Activated CD4-positive, alpha-beta T cell treated with anti-CD3 and anti-CD28 coated beads for 36 hours (primary cell): Measurements from ENCODE around the gene COL4A2. TPM values are rescaled to one million over a fixed set of nuclear protein-coding genes. Genes with fewer than 3 reads are reported as not detected.
"Not testable (repeated sequence)": the region's sequence is repeated elsewhere in the genome, so short reads cannot be mapped to it uniquely, and the experiment has no call there.

Experiments used
- ATAC-seq: fragments of 200-7000 bp; cut with Tn5 transposase; one replicate; pipeline ENCODE4 v1.10.0; 2021; ENCODE audit warnings: mild to moderate bottlenecking, moderate library complexity
- CTCF ChIA-PET: fragments of 350-600 bp; sonication (Branson Sonifier 250); formaldehyde crosslinking; loops from one replicate; lab custom pipeline; 2021; ENCODE audit warnings: antibody characterized with exemption; lab: Charles Lee
- POLR2A ChIA-PET: fragments of 350-600 bp; sonication (Branson Sonifier 250); formaldehyde crosslinking; loops from one replicate; lab custom pipeline; 2021; ENCODE audit warnings: antibody characterized with exemption, inconsistent platforms; lab: Charles Lee
- DNase-seq: peaks from one replicate; pipeline ENCODE4 v3.0.0-alpha.2; 2020
- H3K27ac Mint-ChIP-seq: one replicate; pipeline ENCODE4 v1.8.0; 2021; ENCODE audit warnings: mixed read lengths
- H3K27me3 Mint-ChIP-seq: one replicate; pipeline ENCODE4 v1.8.0; 2021; ENCODE audit warnings: mixed read lengths
- H3K36me3 Mint-ChIP-seq: one replicate; pipeline ENCODE4 v1.8.0; 2021; ENCODE audit warnings: low read depth, mixed read lengths
- H3K4me1 Mint-ChIP-seq: one replicate; pipeline ENCODE4 v1.8.0; 2021; ENCODE audit warnings: mixed read lengths
- H3K4me3 Mint-ChIP-seq: one replicate; pipeline ENCODE4 v1.8.0; 2021; ENCODE audit warnings: mild to moderate bottlenecking, moderate library complexity, mixed read lengths
- H3K9me3 Mint-ChIP-seq: one replicate; pipeline ENCODE4 v1.8.0; 2021; ENCODE audit warnings: low read depth, mixed read lengths
- intact Hi-C, 2 experiments: fragments of 100-400 bp; cut with DNase I in 1 of 2; cut with micrococcal nuclease in 1 of 2; formaldehyde crosslinking; loops; one replicate each; pipeline versions ENCODE4 v1.14.2 to v1.15.1; 2022 to 2024; cut with DNase I, micrococcal nuclease
- total RNA-seq, 2 experiments: library from RNA; stranded (reverse); gene quantifications; one replicate each; pipeline ENCODE4 v1.2.3, GENCODE V29; 2021

The COL4A2 gene
- total RNA-seq, 2 experiments from 2014 or later, result not detected

DNA sequence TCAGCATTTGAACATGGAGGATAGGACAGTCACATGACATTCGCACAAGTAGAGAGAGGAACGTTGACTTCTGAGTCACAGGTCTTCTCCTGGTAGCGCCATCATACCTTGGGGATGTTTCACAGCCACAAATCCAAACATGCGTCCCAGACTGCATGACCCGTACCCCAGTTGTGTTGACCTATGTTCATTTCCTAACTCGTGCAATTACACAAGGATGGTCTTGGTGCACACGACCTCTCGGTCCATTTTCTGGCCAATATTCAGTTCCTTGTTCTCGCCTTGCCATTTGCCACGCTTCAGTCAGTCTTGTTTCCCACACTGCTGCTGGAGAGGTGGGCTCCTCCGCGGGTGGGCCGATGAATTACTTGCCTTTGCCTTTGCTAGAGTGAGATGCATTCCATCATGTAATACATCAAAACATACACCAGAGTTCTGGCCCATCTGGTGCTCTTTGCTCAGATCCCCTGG, 87.3 kb downstream of the COL4A2 start:
- ATAC-seq, result no peak
- Mint-ChIP-seq H3K27me3 (peaks cover 71% of the 10 kb centered on the region), H3K27ac (no peak overlapping the region), H3K9me3 (peaks cover 1% of the 10 kb centered on the region), H3K4me1 (no peaks in the 10 kb centered on the region), H3K4me3 (no peak overlapping the region), H3K36me3 (no peaks in the 10 kb centered on the region)
- ChIA-PET CTCF (no interaction called here), POLR2A (no interaction called here)
- no peak for DNase-seq
- intact Hi-C loops, result no loop called here

DNA sequence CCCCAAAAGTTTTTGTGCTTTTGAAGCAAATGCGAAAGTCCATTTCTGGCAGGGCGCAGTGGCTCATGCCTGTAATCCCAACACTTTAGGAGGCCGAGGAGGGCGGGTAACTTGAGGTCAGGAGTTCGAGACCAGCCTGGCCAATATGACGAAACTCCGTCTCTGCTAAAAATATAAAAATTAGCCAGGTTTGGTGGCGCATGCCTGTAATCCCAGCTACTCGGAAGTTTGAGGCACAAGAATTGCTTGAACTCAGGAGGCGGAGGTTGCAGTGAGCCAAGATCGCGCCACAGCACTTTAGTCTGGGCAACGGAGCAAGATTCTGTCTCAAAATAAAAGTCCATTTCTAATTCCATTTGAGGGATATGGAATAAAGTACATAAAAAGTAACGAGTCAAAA, 88.5 kb downstream of the COL4A2 start:
- intact Hi-C loops, ATAC-seq, CTCF ChIA-PET, H3K9me3 Mint-ChIP-seq, H3K27ac Mint-ChIP-seq, H3K4me3 Mint-ChIP-seq, H3K36me3 Mint-ChIP-seq, H3K4me1 Mint-ChIP-seq, DNase-seq, POLR2A ChIA-PET: not testable (repeated sequence)
- H3K27me3 Mint-ChIP-seq, result peaks cover 76% of the 10 kb centered on the region

DNA sequence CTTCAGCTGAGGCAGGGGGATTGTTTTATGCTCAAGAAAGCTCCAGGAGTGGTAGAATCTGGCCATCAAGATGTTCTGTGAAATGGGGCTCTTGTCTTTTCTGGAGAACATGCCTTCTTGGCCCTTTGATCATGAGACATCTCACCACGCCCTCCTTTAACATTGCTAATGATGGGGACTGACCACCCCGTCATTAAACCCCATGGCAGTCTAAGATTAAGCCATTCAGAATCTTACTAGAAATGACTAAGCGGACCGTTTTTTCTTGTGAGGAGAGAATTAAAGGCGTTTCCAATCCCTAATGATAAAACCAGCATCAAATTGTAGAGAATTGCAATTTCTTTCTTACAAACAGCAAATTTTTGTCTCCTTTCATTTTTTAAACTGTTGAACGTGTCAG, 89.4 kb downstream of the COL4A2 start:
- Mint-ChIP-seq H3K4me3 (no peak overlapping the region), H3K9me3 (no peaks in the 10 kb centered on the region), H3K4me1 (no peaks in the 10 kb centered on the region), H3K36me3 (no peaks in the 10 kb centered on the region), H3K27me3 (peaks cover 75% of the 10 kb centered on the region), H3K27ac (no peak overlapping the region)
- ATAC-seq (no peak), DNase-seq (no peak)
- POLR2A ChIA-PET, result no interaction called here
- intact Hi-C loops, result no loop called here
- CTCF ChIA-PET, result no interaction called here

DNA sequence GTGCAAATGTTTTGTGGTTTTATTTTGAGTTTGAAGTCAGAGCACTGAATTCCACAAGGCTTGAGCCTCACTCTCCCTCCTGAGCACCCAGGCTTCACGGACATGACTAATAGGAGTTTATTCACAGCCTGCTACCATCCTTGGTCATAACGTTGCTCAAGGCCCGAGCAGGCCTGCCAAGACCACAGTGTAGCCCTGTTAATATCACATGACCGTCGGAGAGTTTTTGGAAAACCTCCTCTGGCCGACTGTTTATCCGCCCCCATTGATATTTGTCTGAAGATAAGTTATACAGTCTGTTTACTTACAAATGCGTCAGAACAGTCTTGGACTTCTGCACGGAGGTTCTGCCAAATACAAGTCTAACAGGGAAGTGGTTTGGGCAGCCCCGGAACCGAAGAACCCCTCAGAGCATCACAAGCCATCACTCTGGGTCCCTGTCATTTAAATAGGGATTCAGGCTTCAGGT, 89.9 kb downstream of the COL4A2 start:
- no peaks in the 10 kb centered on the region for H3K36me3 Mint-ChIP-seq
- H3K27ac Mint-ChIP-seq, result no peak overlapping the region
- POLR2A ChIA-PET, result no interaction called here
- H3K4me1 Mint-ChIP-seq, result no peaks in the 10 kb centered on the region
- no peak overlapping the region for H3K4me3 Mint-ChIP-seq
- H3K27me3 Mint-ChIP-seq, result peaks cover 74% of the 10 kb centered on the region
- no peaks in the 10 kb centered on the region for H3K9me3 Mint-ChIP-seq
- intact Hi-C loops, result no loop called here
- ATAC-seq (no peak), DNase-seq (no peak)
- CTCF ChIA-PET, result no interaction called here

DNA sequence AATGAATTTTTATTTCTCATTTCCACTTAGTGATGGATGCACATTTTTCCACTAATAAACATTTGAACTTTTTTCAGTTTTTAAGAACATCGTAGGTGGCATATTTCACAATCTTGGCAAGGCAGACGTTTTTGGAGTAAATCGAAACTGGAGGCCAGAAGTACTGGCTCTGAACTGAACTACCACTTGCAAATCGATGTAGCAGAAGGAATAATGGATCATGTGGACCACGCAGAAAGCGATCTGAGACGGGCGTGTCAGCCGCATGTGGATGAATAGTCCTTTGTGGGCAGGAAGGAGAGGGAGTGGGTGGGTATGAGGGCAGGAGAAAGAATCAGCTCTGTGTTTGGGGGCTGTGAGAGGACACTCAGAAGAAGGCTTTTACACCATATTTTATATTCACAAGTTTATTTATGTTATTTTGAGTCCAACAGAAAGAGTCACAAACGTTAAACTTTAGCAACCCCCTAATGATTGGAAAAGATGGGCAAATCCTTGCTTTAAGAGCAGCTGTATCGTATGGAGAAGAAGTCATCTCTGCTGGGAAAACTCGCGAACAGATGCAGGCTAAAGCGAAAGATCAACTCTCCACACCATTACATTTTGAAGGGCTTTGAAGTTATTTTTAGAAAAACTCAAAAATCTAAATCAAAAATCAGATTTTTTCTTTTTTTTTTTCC, 90.5 kb downstream of the COL4A2 start:
- POLR2A ChIA-PET, result no interaction called here
- intact Hi-C loops, result no loop called here
- CTCF ChIA-PET, result no interaction called here
- H3K9me3 Mint-ChIP-seq, result no peaks in the 10 kb centered on the region
- no peak overlapping the region for H3K4me3 Mint-ChIP-seq
- DNase-seq (no peak), ATAC-seq (no peak)
- no peak overlapping the region for H3K27ac Mint-ChIP-seq
- H3K36me3 Mint-ChIP-seq, result no peaks in the 10 kb centered on the region
- no peaks in the 10 kb centered on the region for H3K4me1 Mint-ChIP-seq
- H3K27me3 Mint-ChIP-seq, result peaks cover 74% of the 10 kb centered on the region

DNA sequence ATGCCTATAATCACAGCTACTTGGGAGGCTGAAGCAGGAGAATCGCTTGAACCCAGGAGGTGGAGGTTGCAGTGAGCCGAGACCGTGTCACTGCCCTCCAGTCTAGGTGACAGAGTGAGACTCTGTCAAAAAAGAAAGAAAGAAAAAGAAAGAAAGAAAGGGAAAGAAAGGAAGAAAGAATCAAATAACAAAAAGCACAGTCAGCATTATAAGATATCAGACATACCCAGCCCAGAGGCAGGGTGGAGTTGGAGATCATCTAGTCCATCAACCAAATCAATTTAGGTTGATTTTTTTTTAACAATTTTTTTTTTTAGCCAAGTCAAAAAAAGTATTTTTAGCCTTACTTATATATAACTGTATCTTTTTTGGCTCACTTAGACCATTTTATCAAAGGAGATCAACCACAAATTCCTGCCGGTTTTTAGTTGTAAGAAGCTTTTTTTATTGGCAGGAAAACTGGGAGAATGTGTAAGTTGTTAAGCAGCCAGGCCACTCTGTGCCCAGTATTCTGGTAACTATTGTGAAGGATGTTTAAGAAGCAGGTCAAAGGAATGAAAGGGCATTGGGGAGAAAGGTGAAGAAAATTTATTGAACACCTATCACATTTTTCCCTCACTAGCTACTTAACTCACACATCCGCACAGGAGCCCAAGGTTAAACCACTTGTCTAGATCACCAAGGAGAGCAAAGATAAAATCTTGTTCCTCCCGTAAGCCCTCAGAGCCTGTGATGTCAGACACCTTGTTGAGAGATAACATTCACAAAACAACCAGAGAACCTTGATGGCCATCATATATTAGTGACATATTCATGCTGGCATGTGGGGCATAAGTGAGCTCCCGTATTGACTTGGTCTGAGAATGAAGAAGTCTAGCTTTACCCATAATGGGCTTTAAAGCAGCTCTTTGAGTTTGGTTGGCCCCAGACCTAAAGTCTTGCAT, 91.8 kb downstream of the COL4A2 start:
- DNase-seq (no peak), ATAC-seq (no peak)
- ChIA-PET POLR2A (no interaction called here), CTCF (no interaction called here)
- H3K4me3 Mint-ChIP-seq, result no peak overlapping the region
- H3K27ac Mint-ChIP-seq, result no peak overlapping the region
- no peaks in the 10 kb centered on the region for H3K9me3 Mint-ChIP-seq
- H3K36me3 Mint-ChIP-seq, result no peaks in the 10 kb centered on the region
- no peaks in the 10 kb centered on the region for H3K4me1 Mint-ChIP-seq
- H3K27me3 Mint-ChIP-seq, result peaks cover 81% of the 10 kb centered on the region
- intact Hi-C loops, result no loop called here

DNA sequence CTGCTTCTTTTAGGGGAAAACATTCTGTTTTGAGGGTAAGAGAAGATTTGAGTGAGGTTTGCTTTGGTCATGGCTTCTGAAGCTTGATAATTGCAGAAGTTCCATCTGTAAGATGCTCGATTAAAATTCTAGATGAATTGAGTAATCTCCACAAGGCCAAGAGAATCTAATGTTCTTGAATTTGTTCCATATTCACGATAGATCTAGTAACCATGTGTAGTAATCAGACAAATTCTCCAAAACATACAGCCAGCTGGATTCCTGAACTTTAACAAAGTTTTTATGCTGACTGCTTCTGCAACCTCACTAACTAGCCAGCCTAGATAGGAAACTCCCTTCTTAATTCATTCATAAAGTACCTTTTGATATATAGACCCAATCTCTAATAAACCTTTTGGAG, 92.7 kb downstream of the COL4A2 start:
- H3K9me3 Mint-ChIP-seq, result no peaks in the 10 kb centered on the region
- ChIA-PET POLR2A (no interaction called here), CTCF (no interaction called here)
- peaks cover 79% of the 10 kb centered on the region for H3K27me3 Mint-ChIP-seq
- no peak overlapping the region for H3K27ac Mint-ChIP-seq
- DNase-seq (no peak), ATAC-seq (no peak)
- H3K36me3 Mint-ChIP-seq, result no peaks in the 10 kb centered on the region
- no peaks in the 10 kb centered on the region for H3K4me1 Mint-ChIP-seq
- intact Hi-C loops, result no loop called here
- no peak overlapping the region for H3K4me3 Mint-ChIP-seq

DNA sequence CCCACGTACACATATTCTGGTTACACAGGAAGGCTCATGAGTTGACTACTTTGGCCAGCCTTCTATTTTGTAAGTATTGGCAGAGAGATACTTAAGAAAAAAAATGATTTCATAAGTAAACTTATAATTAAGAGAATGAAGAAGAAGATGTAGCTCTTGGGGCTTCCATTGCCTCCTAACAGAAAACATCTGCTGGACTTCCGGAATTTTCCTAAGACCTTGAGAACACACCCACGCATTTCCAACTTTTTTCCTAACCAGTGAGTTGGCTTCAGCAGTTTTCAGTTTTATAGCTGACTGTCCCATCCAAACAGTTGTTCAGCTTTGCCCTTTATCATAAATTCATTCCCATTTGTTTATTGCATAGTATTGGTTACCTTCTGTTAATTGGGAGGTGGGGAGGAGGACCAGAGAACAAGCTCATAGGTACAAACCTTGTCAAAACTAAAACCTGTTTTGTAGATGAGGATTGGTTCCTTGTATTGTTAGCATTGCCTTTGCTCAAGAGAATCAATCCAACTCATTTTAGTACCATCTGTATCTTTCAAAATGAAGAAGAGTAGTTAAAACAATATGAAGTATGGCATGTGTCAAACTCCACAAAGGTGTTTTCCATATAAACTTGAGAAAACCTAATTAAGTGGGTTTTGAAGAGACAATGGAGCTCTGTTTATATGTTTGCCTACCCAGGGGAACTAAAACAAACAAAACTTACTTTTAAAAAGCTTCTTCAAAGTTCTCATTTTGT, 93.9 kb downstream of the COL4A2 start:
- ATAC-seq, result no peak
- POLR2A ChIA-PET, result no interaction called here

DNA sequence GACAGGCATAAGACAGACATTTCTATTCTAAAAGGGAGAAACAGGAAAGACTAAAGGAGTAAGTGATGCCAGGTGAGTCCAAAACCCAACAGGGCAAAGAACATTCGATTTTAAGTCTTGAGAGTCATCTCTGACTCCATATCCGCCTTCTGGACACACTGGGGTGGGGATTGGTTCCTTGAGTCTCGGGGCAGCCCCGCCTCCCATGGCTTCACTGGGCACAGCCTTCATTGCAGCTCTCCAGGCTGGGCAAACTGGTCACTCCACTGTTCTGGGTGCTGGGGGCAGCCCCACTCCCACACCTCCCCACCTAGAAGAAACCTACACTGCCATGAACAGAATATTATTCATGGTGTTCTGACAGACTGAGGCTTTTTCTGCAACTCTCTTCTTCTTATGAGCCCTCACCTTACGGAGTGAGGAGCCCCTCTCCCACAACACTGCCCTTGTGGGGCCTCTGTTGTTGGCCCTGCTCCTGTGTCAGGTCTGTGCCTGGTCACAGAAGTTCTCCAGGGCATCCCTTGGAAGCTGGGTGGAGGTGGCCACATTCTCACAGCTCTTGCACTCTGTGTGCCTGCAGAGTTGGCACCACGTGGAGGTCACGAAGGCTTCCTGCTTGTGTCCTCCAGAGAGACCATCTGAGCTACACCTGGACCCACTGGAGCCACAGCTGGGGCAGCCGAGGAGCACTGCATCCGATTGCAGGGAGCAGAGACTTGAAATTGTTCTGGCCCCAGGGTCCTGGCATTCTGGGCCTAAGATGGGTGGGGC, 95.4 kb downstream of the COL4A2 start:
- Mint-ChIP-seq H3K4me1 (peaks cover 6% of the 10 kb centered on the region), H3K27ac (no peak overlapping the region), H3K36me3 (no peaks in the 10 kb centered on the region), H3K4me3 (no peak overlapping the region), H3K9me3 (no peaks in the 10 kb centered on the region), H3K27me3 (peaks cover 74% of the 10 kb centered on the region)
- intact Hi-C loops, result no loop called here
- DNase-seq, result no peak
- ATAC-seq, result no peak
- CTCF ChIA-PET, result interaction anchor here (0.6 kb wide), 2 partner anchors 249 to 542 kb away, joined by 3 read pairs; no protein-coding TSS in a partner anchor
- POLR2A ChIA-PET, result no interaction called here

More for the DNA sequence above, 93.9 kb downstream of the COL4A2 start:
- CTCF ChIA-PET, result interaction anchor here (1.0 kb wide), 1 partner anchor 11 kb away, joined by 5 read pairs; no protein-coding TSS in a partner anchor
- Mint-ChIP-seq H3K9me3 (no peaks in the 10 kb centered on the region), H3K27me3 (peaks cover 78% of the 10 kb centered on the region), H3K4me1 (peaks cover 6% of the 10 kb centered on the region), H3K36me3 (no peaks in the 10 kb centered on the region), H3K4me3 (no peak overlapping the region), H3K27ac (no peak overlapping the region)
- intact Hi-C loops, result no loop called here
- DNase-seq, result no peak

DNA sequence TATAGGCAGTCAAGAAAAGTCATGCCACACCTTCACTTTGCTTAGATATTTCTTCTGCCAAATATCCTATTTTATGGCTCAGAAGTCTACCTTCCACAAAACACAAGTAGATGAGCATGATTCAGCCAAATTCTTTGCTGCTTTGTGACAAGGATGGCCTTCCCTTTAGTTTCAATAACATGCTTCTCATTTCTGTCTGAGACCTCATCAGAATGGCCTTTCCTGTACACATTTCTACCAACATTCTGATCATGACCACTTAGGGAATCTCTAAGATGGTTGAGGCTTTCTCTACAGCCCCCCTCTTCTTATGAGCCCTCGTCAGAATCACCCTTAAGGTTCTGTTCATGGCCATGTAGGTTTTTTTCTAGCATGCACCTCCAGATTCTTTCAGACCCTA, 96.2 kb downstream of the COL4A2 start:
- CTCF ChIA-PET, result interaction anchor here (0.6 kb wide), 1 partner anchor 543 kb away, joined by 3 read pairs; no protein-coding TSS in a partner anchor
- intact Hi-C loops, result no loop called here
- Mint-ChIP-seq H3K27me3 (peaks cover 71% of the 10 kb centered on the region), H3K9me3 (no peaks in the 10 kb centered on the region), H3K4me1 (peaks cover 6% of the 10 kb centered on the region), H3K4me3 (no peak overlapping the region), H3K27ac (no peak overlapping the region), H3K36me3 (no peaks in the 10 kb centered on the region)
- DNase-seq (no peak), ATAC-seq (no peak)
- POLR2A ChIA-PET, result no interaction called here

DNA sequence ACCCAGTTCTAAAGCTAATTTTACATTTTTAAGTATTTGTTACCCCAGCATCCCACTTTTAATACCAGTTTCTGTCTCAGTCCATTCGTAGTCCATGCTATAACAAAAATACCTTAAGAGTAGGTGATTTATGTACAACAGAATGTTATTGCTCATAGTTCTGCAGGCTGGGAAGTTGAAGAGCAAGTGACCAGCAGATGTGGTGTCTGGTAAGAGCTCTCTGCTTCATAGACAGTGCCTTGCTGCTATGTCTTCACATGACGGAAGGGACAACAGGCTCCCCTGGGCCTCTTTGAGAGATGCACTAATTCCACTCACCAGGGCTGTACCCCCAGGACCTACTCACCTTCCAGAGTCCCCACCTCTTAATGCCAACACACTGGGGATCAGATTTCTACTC, 96.6 kb downstream of the COL4A2 start:
- peaks cover 6% of the 10 kb centered on the region for H3K4me1 Mint-ChIP-seq
- peaks cover 72% of the 10 kb centered on the region for H3K27me3 Mint-ChIP-seq
- no peak overlapping the region for H3K27ac Mint-ChIP-seq
- no peak for DNase-seq
- no peaks in the 10 kb centered on the region for H3K36me3 Mint-ChIP-seq
- ChIA-PET CTCF (no interaction called here), POLR2A (no interaction called here)
- ATAC-seq, result no peak
- no peak overlapping the region for H3K4me3 Mint-ChIP-seq
- intact Hi-C loops, result no loop called here
- no peaks in the 10 kb centered on the region for H3K9me3 Mint-ChIP-seq
